SU-DHL-6 (cell line): ENCODE results near the gene ARNT2.

Source experiments
- H2AFZ ChIP-seq: fragments of 200-600 bp; sonication (generic); 2 replicates; pipeline ENCODE4 v1.6.1; 2014; ENCODE audit warnings: low read depth, mild to moderate bottlenecking, moderate library complexity, mixed read lengths, antibody characterized with exemption, low read length; ENCODE audit not compliant: severe bottlenecking
- H3F3A ChIP-seq: fragments of 200-600 bp; shearing (Covaris generic); 2 replicates; pipeline ENCODE4 v1.6.0; 2016; ENCODE audit warnings: antibody characterized with exemption, mild to moderate bottlenecking; ENCODE audit not compliant: insufficient read depth
- H3K27ac ChIP-seq: fragments of 200-600 bp; sonication (generic); 2 replicates; pipeline ENCODE4 v1.5.1; 2016; ENCODE audit warnings: low read depth, mild to moderate bottlenecking, low read length, moderate library complexity, mixed read lengths
- H3K27me3 ChIP-seq: fragments of 200-600 bp; sonication (generic), shearing (Covaris generic); 2 replicates; pipeline ENCODE4 v1.6.0; 2014; ENCODE audit warnings: mild to moderate bottlenecking, low read length
- H3K36me3 ChIP-seq: fragments of 200-600 bp; sonication (generic); 2 replicates; pipeline ENCODE4 v1.6.1; 2014; ENCODE audit warnings: mild to moderate bottlenecking, low read length, mixed read lengths
- H3K4me2 ChIP-seq: fragments of 300-600, 200-600 bp; shearing (Covaris generic), sonication (generic); 2 replicates; pipeline ENCODE4 v1.6.0; 2014; ENCODE audit warnings: low read length, low read depth, mild to moderate bottlenecking; ENCODE audit not compliant: poor library complexity, severe bottlenecking
- H3K4me3 ChIP-seq: fragments of 200-600 bp; sonication (generic); 2 replicates; pipeline ENCODE4 v1.5.1; 2014; ENCODE audit warnings: antibody characterized with exemption, low read length, mild to moderate bottlenecking, mixed read lengths; ENCODE audit not compliant: insufficient read depth, poor library complexity, severe bottlenecking
- H3K79me2 ChIP-seq: fragments of 200-600 bp; sonication (generic); 2 replicates; pipeline ENCODE4 v1.6.1; 2014; ENCODE audit warnings: mild to moderate bottlenecking, low read length, moderate library complexity; ENCODE audit not compliant: insufficient read depth
- H3K9ac ChIP-seq: fragments of 200-600 bp; sonication (generic); 2 replicates; pipeline ENCODE4 v1.7.0; 2014; ENCODE audit warnings: mild to moderate bottlenecking, low read length
- H3K9me2 ChIP-seq: fragments of 200-600 bp; sonication (generic); replicated peaks from 2 replicates; pipeline ENCODE4 v1.6.1; 2014; ENCODE audit warnings: low read length; ENCODE audit not compliant: insufficient read depth
- H3K9me3 ChIP-seq: fragments of 200-600 bp; sonication (generic); 2 replicates; pipeline ENCODE4 v1.6.1; 2014; ENCODE audit warnings: low read length, mixed read lengths; ENCODE audit not compliant: insufficient read depth
- H4K20me1 ChIP-seq: fragments of 200-600 bp; sonication (generic); 2 replicates; pipeline ENCODE4 v1.6.1; 2014; ENCODE audit warnings: low read depth, mild to moderate bottlenecking, antibody characterized with exemption, low read length, moderate library complexity, mixed read lengths
- EZH2phosphoT487 ChIP-seq: fragments of 200-600 bp; sonication (generic), shearing (Covaris generic); conservative IDR thresholded peaks from 2 replicates; pipeline ENCODE4 v1.6.1; 2018; ENCODE audit warnings: mild to moderate bottlenecking, antibody characterized with exemption, low read length, moderate library complexity, mixed read lengths
- TF ChIP-seq, protein P1 (sequence below): fragments of 200-600 bp; sonication (generic); IDR thresholded peaks from one replicate; pipeline ENCODE4 v1.5.1; 2017; ENCODE audit warnings: antibody characterized with exemption, mild to moderate bottlenecking, low read length, moderate library complexity; ENCODE audit not compliant: insufficient read depth, poor library complexity, severe bottlenecking

Gene ARNT2

DNA sequence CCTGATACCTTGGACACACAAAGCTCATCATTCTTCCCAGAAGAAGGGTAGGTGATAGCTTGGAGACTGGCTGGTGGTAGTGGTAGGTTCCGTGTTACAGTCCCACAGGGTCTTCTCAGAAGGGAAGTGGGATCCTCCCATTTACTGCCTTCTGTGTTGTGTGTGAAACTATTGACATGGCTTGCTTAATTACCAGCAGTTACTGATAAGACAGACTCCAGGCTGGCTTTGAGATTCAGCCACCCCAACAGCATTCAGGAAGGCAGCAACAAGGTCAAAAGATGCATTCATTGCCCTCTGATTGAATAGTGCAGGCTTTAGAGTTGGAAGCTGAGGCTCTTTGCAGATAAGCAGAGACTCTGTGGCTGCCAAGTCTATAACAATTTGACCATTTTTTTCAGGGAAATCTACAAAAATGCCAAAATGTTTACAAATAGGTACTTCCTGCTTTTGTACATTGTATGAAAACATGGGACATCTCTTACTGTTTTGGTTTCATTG, 7.7 kb downstream of the ARNT2 start:
- Histone ChIP-seq H3K9ac (no peak overlapping the region), H3K27me3 (no peaks in the 10 kb centered on the region), H3K27ac (no peak overlapping the region), H3K4me2 (no peak overlapping the region), H4K20me1 (no peaks in the 10 kb centered on the region), H3K79me2 (no peaks in the 10 kb centered on the region), H3K36me3 (no peaks in the 10 kb centered on the region), H3K9me2 (no peaks in the 10 kb centered on the region), H3K9me3 (no peaks in the 10 kb centered on the region), H2AFZ (no peak overlapping the region), H3F3A (no peaks in the 10 kb centered on the region), H3K4me3 (no peak overlapping the region)
- TF ChIP-seq, protein P1, sequence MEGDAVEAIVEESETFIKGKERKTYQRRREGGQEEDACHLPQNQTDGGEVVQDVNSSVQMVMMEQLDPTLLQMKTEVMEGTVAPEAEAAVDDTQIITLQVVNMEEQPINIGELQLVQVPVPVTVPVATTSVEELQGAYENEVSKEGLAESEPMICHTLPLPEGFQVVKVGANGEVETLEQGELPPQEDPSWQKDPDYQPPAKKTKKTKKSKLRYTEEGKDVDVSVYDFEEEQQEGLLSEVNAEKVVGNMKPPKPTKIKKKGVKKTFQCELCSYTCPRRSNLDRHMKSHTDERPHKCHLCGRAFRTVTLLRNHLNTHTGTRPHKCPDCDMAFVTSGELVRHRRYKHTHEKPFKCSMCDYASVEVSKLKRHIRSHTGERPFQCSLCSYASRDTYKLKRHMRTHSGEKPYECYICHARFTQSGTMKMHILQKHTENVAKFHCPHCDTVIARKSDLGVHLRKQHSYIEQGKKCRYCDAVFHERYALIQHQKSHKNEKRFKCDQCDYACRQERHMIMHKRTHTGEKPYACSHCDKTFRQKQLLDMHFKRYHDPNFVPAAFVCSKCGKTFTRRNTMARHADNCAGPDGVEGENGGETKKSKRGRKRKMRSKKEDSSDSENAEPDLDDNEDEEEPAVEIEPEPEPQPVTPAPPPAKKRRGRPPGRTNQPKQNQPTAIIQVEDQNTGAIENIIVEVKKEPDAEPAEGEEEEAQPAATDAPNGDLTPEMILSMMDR, result no peak
- TF ChIP-seq EZH2phosphoT487, result no peak

DNA sequence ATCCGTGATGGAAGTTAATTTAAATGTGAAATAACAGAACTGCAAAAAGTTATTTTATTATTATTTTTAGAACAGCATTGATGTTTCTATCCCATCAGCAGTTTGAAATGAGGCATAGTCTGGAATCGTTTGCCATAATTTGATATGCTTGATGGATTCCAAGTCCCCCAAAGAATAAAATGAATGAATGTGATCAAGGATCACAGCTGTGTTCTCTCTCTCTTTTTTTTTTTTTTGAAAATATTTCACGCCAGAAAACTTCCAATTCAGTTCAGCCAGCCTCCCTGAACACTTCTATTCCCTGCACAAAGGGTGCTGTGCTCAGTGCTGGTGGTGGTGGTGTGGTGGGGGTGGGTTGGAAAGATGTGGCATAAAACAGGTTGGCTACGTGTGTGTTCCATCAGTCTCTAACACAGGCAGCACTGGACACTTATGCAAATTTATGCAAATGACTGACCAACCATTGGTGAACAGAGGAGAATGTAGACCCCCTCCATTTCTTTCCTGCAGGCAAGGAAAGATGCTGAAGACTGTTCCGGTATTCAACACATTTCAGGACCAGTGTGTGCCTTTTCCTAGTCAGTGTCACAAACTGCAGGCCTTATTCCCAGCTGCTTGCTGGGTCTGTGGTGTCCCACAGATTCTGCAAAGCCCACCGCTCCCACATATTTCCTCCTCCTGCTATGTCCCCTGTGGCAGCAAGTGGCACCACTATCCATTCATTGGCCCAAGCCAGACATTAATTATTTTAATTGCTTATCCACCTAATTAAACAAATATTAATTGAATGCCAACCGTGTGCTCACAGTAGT, 10.6 kb downstream of the ARNT2 start:
- Histone ChIP-seq H4K20me1 (no peaks in the 10 kb centered on the region), H2AFZ (no peak overlapping the region), H3K4me3 (no peak overlapping the region), H3K27me3 (no peaks in the 10 kb centered on the region), H3K4me2 (no peak overlapping the region), H3K9me3 (no peaks in the 10 kb centered on the region), H3K9ac (no peak overlapping the region), H3K36me3 (no peaks in the 10 kb centered on the region), H3K9me2 (no peaks in the 10 kb centered on the region), H3F3A (no peaks in the 10 kb centered on the region), H3K27ac (no peak overlapping the region), H3K79me2 (no peaks in the 10 kb centered on the region)
- TF ChIP-seq EZH2phosphoT487, result no peak
- TF ChIP-seq, protein P1, result no peak

DNA sequence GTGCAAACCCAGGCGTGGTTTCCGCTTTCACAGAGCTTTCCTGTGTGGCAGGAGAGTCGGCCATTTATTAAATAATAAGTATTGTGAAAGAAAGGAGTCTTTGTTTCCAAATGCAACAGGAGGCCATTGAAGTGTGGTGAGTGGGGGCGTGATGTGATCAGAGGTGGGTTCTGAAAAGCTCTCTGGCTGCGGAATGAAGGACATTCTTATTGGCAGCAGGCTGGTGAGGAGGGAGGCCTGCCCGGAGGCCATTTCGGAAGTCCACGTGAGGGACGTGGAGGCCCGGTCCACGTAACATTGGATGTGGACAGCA, 11.1 kb downstream of the ARNT2 start:
- H3K27ac ChIP-seq, result no peak overlapping the region
- no peak for TF ChIP-seq EZH2phosphoT487
- TF ChIP-seq, protein P1, result no peak
- no peaks in the 10 kb centered on the region for H3K27me3 ChIP-seq
- H2AFZ ChIP-seq, result no peak overlapping the region
- no peak overlapping the region for H3K4me2 ChIP-seq
- H3K9me2 ChIP-seq, result no peaks in the 10 kb centered on the region
- no peaks in the 10 kb centered on the region for H4K20me1 ChIP-seq
- no peaks in the 10 kb centered on the region for H3F3A ChIP-seq
- no peaks in the 10 kb centered on the region for H3K79me2 ChIP-seq
- H3K4me3 ChIP-seq, result no peak overlapping the region
- no peaks in the 10 kb centered on the region for H3K9me3 ChIP-seq
- H3K36me3 ChIP-seq, result no peaks in the 10 kb centered on the region
- H3K9ac ChIP-seq, result no peak overlapping the region
